ENCODE results near the gene RPL7A.

GRCh38 chr9:133377721-133378216, 29.8 kb downstream of the RPL7A start:
- TF ChIP-seq, protein P1, sequence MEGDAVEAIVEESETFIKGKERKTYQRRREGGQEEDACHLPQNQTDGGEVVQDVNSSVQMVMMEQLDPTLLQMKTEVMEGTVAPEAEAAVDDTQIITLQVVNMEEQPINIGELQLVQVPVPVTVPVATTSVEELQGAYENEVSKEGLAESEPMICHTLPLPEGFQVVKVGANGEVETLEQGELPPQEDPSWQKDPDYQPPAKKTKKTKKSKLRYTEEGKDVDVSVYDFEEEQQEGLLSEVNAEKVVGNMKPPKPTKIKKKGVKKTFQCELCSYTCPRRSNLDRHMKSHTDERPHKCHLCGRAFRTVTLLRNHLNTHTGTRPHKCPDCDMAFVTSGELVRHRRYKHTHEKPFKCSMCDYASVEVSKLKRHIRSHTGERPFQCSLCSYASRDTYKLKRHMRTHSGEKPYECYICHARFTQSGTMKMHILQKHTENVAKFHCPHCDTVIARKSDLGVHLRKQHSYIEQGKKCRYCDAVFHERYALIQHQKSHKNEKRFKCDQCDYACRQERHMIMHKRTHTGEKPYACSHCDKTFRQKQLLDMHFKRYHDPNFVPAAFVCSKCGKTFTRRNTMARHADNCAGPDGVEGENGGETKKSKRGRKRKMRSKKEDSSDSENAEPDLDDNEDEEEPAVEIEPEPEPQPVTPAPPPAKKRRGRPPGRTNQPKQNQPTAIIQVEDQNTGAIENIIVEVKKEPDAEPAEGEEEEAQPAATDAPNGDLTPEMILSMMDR (conservative IDR thresholded peaks at IDR 0.05; ENCODE audit: low read depth, low read length), result no peak
- TF ChIP-seq EZH2 (IDR thresholded peaks at IDR 0.05; ENCODE audit: borderline replicate concordance, low read depth, low read length, poor library complexity, severe bottlenecking), result no peak
